ENCODE data around the gene SF3A2.
A peak's percentile ranks its signal among the peaks of the same experiment; 100 is the strongest.
"Not testable (repeated sequence)": the region's sequence is repeated elsewhere in the genome, so short reads cannot be mapped to it uniquely, and the experiment has no call there.

The SF3A2 gene, protein sequence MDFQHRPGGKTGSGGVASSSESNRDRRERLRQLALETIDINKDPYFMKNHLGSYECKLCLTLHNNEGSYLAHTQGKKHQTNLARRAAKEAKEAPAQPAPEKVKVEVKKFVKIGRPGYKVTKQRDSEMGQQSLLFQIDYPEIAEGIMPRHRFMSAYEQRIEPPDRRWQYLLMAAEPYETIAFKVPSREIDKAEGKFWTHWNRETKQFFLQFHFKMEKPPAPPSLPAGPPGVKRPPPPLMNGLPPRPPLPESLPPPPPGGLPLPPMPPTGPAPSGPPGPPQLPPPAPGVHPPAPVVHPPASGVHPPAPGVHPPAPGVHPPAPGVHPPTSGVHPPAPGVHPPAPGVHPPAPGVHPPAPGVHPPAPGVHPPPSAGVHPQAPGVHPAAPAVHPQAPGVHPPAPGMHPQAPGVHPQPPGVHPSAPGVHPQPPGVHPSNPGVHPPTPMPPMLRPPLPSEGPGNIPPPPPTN

GRCh38 chr19:2236314-2237050 lies at the start of gene SF3A2, which contains the start of gene PLEKHJ1:
SF3A2 (plus strand) TSS chr19:2236824; CDS start chr19:2243419, 6,595 bp downstream.
PLEKHJ1 (minus strand) TSS chr19:2236329; CDS start chr19:2236248, 81 bp downstream.
- DNase-seq: peak; percentile 97

DNA sequence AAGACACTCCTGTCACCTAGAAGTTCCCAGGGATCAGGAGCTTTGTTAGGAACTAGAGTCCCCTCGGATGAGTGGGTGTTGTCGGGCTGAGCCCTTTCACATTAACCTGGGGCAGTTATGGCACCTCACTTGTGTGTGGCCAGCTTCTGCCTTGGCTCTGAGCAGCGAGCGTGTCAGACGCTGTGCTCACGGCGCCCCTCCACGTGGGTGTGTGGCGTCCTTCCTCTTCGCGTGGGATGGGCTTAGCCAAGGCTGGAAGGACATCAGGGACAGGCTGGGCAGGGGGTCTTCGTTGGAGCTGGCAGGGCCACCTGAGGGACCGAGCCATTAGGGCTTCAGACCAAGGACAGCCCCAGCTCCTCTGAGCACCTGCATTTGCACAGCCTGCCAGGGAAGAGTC lies 49.5 kb upstream of the SF3A2 start:
- DNase-seq: no peak

DNA sequence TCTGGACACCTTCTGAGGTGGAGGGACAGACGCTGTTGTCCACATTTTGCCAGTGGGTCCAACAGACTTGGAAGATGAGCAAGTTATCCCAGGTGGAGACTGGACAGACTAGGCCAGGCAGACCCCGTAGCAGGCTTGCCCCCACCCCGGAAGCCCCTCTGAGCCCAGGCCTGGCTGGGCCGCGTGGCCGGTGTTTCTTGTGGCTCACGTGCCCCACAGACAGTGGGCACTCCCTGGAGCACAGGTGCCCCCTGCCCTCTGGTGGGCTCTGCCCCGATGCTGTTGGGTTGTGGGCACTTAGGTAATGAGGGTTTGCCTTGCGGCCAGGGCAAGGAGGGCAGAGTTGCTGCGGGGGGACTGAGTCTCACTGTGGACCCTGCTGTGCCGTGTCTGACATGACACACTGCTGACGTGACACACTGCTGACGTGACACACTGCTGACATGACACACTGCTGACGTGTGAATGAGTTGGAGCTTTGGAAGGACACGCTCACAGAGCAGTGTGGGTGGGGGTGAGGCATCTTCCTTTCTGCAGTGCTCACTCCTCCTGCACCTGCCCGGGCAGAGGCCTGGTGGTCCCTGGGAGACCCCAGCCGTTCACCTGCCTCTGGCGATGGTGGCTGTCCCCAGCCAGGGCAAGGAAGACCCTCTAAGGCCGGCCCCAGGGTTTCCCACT lies 47.8 kb upstream of the SF3A2 start:
- DNase-seq: no peak

- DNase-seq: no peak
Measured at GRCh38 chr19:2189880-2190279, 46.7 kb upstream of the SF3A2 start.

DNA sequence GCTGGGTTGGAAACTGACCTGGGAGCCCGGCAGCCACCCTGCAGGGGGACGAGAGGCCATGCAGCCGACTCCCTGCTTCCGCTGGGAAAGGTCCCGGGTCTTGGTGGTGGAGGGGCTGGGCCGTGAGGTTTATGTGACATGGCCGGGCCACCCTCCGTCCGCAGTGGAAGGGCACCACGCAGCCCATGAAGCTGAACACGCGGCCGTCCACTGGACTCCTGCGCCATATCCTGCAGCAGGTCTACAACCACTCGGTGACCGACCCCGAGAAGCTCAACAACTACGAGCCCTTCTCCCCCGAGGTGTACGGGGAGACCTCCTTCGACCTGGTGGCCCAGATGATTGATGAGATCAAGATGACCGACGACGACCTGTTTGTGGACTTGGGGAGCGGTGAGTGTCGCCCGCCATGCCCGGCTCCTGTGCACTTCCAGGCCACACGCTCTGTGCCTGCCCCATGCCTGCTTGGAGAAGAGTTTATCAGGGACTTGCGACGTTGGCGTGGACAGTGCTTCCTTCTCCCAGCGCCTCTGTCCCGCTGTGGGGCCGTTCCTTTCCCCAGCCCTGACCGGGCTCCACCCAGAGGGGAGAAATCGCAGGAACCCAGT lies 45.7 kb upstream of the SF3A2 start:
- no peak for DNase-seq

DNA sequence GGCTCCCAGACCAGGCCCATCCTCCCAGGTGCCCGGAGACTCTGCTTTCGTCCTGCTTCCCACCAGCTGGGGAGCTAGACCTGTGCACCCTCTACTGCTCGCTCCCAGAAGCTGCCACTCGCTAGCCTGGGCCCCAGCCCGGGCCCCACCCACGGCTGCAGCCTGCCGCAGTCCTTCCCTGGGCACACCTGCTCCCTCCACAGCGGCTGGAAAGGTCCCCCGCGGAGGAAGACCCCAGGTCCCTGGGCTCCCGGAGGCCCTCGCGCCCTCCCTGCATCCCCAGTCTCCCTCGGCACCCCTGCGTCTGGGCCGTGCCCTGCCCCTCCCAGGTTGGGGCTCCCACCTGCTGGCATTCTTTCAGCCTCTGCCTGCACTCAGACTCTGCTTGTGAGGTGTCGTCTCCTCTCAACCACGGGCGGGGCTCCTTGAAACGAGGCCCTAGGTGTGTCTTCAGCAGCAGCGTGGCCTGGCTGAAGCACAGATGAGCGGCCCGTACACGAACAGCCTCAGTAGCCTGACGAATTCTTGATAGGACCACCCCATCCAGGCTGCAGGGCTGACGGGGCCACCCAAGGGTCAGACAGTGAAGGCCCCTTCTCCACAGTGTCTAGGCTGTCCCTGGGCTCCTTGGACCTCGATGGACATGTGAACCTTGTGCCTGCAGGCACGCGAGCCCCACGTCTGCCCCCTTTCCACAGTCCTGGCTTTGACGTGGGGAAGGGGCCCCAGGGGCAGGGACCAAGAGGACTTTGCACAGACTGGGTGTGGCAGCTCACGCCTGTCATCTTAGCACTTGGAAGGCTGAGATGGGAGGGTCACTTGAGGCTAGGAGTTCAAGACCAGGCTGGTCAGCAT lies 44.9 kb upstream of the SF3A2 start:
- DNase-seq: no peak

DNA sequence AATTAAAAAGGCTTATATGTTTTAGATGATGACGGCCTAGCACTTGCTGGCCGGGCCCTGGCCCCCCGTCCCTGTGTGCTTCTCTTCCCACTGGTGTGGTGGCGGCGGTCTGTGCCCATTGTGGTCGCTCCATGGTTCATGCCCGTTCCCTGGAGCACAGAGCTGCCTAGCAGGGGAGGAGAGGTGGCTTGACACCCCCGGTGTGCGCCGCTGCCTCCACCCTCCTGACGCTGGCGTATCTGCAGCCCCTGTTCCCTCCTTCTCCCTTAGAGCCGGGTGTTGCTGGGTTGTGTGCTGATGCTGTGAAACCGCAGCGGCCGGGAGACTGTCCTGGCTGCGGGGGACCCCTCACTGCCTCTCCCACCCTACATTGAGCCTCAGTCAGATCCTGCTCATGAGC lies 43.8 kb upstream of the SF3A2 start:
- no peak for DNase-seq

GRCh38 chr19:2193807-2194206 lies 42.8 kb upstream of the SF3A2 start:
- no peak for DNase-seq

- DNase-seq: no peak
Measured at GRCh38 chr19:2194513-2195078, 42.0 kb upstream of the SF3A2 start.

DNA sequence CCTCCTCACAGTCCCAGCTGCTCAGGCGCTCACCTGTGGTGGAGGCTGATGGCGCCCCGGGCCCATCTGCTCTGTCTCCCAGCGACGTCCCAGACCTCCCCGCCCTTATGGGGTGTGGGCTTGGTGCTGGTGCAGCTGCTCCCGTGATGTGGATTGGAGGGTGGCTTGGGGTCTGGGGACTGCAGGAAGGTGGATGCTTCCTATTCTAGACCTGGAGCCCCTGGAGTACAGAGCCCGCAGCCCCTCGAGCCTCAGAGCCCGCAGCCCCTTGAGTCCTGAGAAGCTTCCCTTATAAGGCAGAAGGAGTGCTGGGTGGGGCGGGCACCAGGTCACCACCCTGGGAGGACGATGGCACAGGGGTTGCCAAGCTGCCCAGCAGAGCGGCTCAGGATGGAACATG lies 41.3 kb upstream of the SF3A2 start:
- DNase-seq: no peak

GRCh38 chr19:2195914-2196313 lies 40.7 kb upstream of the SF3A2 start:
- no peak for DNase-seq

DNA sequence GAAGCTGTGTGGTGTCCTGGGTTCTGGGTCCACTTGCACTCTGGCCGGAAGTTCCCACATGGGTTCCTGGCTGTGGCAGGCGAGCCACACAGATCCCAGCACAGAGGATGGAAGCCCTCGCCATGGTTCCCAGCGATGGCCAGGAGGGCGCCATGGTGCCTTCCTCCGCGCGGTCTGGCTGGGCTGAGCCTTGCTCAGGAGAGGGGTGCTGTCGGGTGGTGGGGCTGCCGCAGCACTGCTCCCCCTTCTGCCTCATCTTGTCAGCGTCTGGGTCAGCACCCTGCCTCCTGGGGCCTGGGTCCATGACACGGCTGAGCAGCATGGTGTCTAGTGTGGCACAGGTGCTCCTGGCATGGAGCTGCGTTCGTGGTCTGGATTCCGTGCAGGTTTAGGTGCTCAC lies 39.4 kb upstream of the SF3A2 start:
- DNase-seq: no peak

- no peak for DNase-seq
Measured at GRCh38 chr19:2198317-2198716, 38.3 kb upstream of the SF3A2 start.

DNA sequence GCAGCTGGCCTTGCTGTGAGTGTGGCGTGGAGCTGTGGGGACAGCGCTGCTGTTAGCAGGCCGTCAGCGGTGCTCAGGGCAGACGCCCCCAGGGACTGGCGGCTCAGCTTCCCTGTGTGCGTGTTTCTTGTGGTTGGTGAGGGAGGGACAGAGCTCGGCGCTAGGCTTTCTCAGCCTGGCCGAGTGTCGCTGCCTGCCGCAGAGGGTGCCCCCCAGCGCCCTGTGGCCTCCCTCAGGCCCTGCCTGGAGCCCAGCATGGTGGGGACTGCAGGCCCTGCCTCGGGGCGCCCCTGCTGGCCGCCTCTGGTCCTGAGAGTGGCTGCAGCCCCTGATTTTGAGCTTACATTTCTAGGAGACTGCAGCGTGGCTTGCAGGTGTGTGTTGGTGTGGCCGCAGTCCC lies 37.4 kb upstream of the SF3A2 start:
- no peak for DNase-seq

DNA sequence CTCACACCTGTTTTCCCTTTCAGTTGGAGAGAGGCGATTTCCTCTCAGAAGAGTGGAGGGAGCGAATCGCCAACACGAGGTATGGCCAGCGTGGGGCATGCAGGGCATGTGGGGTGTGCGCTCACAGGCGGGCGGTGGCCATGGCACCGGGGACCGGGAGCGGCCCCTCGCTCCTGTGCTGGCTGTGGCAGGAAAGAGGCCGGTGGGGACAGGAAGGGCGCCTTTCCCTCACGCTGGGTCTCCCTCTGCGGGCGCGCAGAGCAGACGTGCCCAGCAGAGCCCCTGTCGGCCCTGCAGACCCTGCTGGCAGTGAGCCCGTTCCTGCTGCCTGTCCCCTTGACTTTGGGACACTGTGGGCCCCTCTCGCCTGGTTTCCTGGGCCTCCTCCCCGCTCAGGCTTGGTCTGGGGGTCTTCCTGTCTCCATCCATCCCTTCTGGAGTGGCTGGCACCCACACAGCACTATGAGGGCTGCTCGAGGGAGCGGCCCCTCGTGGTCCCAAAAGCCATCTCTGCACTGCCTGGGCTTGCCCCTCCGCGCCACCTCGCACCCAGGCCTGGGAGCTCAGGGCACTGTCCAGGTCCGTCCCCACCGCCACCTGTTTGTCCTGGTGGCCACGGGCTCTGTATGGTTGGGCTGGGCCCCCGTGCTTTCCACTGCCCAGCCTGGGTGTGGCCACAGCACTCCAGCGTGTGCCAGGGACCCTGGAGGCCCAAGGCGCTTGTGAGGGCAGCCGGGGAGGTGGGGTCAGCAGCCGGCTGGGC lies 36.6 kb upstream of the SF3A2 start:
- DNase-seq: no peak

- DNase-seq: not testable (repeated sequence)
Measured at GRCh38 chr19:2200624-2201294, 35.9 kb upstream of the SF3A2 start.

DNA sequence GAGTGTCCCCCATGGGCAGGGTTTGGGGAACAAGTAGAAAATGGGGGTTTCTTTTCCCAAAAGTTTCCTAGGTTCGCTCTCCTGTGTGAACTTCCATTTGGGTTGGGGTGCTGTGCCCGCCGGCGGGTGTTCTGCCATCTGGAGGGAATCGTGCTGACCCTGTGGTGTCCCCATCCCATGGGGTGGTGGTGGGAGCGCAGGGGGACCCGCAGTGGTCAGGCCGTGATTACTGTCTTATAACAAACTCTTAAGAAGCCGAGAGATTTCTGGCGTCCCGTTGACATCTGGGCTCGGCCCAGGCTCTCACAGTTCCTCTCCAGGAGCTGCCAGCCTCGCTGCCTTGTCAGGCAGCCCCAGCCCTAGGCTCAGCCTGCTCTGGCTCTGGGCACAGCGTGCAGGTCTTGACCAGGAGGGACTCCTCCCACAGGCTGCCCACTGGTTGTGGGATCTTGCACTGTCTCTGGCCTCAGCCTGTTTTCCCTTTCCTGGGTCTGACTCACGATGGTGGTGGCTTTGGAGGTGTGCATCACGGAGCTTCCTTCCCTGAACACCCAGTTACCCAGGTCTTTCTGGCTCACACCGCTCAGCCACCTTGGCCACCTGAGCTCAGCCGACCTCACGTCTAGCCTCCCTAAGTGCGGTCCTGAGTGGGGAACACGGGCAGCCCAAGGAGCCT lies 35.0 kb upstream of the SF3A2 start:
- DNase-seq: no peak

DNA sequence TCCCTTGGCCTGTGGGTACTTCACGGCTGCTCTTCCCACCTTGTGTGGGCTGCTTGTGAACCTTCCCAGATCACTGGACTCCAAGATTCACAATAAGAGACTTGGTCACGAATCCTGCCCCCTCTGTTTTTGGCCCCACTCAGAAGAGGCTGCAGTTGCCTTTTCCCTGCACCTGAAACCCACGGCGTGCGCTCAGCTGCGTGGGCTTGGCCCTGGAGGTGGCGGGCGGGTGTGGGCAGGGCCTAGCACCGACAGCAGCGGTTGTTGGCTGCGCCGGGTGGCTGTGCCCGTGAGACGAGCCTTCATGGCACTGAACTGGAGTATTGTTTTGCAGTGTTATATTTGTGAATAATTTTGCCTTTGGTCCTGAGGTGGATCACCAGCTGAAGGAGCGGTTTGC lies 34.3 kb upstream of the SF3A2 start:
- DNase-seq: no peak

DNA sequence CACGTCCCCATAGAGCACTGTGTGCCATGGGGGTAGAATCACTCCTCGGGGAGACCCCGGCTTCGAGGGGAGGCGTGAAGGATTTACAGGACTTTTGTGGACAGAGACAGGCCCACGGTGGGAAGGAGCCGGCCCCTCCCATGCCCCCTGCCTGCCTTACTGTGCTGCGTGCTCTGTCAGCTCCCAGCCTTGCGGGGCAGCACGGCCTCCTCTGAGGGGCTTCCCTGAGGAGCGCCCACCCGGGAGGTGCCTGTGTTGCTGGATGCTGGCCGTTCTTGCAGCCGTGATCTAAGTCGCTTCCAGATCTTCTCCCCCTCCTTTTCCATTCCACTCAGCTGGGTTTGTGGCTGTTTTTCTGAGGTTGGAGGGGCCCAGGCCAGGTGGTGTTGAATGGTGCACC lies 29.6 kb upstream of the SF3A2 start:
- no peak for DNase-seq

All from Kasumi-1 (cell line).